ENCODE measurements around the gene LIAS.

The LIAS gene

DNA sequence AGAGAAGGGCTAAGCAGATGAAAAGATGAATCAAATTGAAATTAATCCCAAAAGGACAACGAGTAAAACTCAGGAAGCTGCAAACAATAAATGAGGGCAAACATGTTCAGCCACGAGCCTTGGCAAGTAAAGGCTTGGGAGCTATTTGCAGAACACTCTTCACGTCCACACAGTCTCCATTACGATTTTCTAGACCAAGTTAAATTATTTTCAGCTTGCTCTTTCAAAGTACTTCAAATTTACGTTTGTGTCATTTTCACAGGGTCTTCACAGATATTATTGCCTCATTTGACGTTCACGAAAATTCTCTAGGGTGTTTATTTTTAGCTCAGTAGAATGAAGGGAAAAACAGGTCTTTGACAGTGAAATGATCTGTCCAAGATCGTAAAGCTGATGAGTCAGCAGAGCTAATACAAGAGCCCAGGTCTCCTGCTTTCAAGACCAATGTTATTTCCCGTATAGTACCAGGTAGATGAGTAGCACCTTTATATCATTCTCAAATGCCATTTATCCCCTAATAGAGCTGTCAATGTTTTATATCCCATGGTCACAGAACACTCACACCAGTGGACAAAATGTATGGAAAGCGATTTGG is 31.2 kb upstream of the LIAS start:
- POLR2A ChIA-PET = interaction anchor here (0.7 kb wide), 1 partner anchor 8 kb away, joined by 3 read pairs; no protein-coding TSS in a partner anchor
- CTCF ChIA-PET = interaction anchor here (0.8 to 1.9 kb wide), 5 partner anchors 8 to 14 kb away, joined by 3 to 8 read pairs (median 4); no protein-coding TSS in a partner anchor
- TF ChIP-seq, protein P1, sequence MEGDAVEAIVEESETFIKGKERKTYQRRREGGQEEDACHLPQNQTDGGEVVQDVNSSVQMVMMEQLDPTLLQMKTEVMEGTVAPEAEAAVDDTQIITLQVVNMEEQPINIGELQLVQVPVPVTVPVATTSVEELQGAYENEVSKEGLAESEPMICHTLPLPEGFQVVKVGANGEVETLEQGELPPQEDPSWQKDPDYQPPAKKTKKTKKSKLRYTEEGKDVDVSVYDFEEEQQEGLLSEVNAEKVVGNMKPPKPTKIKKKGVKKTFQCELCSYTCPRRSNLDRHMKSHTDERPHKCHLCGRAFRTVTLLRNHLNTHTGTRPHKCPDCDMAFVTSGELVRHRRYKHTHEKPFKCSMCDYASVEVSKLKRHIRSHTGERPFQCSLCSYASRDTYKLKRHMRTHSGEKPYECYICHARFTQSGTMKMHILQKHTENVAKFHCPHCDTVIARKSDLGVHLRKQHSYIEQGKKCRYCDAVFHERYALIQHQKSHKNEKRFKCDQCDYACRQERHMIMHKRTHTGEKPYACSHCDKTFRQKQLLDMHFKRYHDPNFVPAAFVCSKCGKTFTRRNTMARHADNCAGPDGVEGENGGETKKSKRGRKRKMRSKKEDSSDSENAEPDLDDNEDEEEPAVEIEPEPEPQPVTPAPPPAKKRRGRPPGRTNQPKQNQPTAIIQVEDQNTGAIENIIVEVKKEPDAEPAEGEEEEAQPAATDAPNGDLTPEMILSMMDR (IDR thresholded peaks at IDR 0.05; ENCODE audit: control extremely low read depth, extremely low read depth, low read depth, missing control alignments) = no peak
- DNase-seq (ENCODE audit: extremely low spot score) = no peak

DNA sequence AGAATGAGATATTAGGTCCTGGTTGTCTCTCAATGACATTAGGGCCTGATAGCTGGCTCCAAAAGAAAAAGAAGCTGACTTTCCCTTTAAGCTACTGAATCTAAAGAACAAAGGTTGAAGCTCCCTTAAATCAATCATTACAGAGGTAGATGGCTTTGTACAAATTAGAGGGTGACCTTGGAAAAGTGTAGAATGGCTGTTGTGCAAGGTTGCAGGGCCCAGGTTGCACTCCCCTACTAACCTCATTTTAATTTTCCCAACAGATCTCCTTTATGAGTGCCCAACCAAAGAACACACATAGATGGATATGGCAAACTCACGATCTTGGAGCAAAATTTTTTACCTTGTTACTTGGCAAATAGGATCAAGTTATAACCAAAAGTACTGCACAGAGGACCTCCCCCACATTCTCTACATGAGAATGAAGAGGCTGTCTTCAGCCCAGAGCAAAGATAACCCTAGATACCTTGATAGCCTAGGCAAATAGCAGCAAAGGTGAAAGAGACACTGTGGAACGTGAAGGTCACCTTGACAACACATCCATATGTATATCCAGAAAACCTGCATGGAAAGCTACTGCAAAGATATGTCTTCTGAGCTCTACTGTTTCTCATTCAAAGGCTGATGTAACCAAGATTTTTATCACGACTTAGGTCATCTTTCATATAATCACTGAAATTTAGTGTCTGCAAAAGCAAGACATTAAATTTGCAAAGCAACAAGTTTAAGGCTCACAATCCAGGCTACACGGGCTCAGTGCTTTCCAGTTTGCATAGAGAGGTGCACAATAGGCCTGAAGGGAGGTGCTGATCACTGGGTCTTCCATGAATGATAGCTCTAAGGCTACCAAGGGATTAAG is 29.2 kb upstream of the LIAS start:
- TF ChIP-seq, protein P1 (IDR thresholded peaks at IDR 0.05; ENCODE audit: control extremely low read depth, extremely low read depth, low read depth, missing control alignments) = no peak
- ChIA-PET POLR2A (no interaction called here), CTCF (interaction anchor here (0.7 to 1.5 kb wide), 4 partner anchors 7 to 29 kb away, joined by 3 to 7 read pairs (median 3); no protein-coding TSS in a partner anchor)
- no peak for DNase-seq (ENCODE audit: extremely low spot score)

DNA sequence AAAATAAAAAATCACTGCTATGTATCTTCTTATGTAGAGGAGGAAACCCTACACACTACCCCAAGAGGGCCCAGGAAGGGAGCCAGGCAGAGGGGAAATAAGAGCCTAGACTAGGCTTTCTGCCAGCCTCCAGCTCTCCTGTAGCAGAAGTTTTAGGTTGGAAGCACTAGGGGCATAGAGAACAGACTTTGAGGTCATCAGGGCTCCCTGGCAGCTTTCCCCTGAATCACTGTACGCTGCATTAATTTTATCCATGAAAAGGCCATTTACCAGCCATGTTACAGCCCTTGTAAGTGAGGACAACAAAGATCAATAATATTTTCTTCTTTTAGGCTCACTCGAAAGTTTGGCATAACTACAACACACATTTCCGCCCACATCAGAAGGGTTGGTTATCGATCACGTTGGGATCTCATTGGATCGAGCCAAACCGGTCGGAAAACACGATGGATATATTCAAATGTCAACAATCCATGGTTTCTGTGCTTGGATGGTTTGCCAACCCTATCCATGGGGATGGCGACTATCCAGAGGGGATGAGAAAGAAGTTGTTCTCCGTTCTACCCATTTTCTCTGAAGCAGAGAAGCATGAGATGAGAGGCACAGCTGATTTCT is 24.9 kb upstream of the LIAS start:
- TF ChIP-seq, protein P1 (IDR thresholded peaks at IDR 0.05; ENCODE audit: control extremely low read depth, extremely low read depth, low read depth, missing control alignments) = no peak
- no peak for DNase-seq (ENCODE audit: extremely low spot score)
- POLR2A ChIA-PET = no interaction called here
- CTCF ChIA-PET = no interaction called here

DNA sequence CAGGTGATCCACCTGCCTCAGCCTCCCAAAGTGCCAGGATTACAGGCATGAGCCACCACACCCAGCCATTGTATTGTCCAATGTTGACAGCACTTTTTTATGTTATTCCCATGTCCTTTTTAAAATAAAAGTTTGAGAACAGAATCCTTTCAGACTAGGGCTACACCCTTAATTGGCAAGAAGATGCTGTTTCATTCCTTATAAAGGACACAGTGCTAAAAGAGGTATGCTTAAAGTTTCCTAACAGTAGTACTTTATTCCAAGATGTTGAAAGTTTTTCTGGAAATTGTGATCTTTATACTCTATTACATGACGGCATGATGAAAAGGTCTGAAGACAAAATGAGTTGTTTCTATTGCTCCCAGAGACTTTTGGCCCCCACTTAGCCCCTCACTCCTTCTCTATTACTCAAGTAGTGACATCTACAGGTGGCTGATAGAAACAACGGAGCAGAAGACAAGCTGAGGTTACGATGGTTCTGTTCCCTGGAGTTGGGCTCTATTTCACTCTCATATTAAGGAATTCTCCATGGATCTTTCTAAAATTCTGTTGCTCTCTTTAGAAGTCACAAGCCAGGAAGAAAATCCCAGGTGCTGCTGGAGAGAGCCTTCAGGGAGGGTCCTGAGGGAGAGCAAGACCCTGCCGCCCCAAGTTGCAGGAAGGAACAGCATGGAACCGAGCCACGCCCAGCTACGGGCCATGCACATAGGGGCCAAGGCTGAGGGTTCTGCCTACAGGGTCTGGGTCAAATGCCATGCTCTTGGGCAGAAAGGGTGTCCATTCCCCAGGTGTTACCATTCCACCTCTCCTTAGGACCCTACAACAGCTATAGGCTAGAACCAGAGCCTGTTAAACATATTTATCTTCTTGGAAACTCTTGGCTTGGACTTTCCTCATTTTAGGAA is 22.9 kb upstream of the LIAS start:
- TF ChIP-seq, protein P1 (IDR thresholded peaks at IDR 0.05; ENCODE audit: control extremely low read depth, extremely low read depth, low read depth, missing control alignments) = no peak
- DNase-seq (ENCODE audit: extremely low spot score) = no peak
- CTCF ChIA-PET = interaction anchor here (0.7 to 1.7 kb wide), 5 partner anchors 8 to 28 kb away, joined by 3 to 6 read pairs (median 3); no protein-coding TSS in a partner anchor
- POLR2A ChIA-PET = interaction anchor here (0.6 to 0.8 kb wide), 2 partner anchors 8 to 17 kb away, joined by 3 read pairs; no protein-coding TSS in a partner anchor

DNA sequence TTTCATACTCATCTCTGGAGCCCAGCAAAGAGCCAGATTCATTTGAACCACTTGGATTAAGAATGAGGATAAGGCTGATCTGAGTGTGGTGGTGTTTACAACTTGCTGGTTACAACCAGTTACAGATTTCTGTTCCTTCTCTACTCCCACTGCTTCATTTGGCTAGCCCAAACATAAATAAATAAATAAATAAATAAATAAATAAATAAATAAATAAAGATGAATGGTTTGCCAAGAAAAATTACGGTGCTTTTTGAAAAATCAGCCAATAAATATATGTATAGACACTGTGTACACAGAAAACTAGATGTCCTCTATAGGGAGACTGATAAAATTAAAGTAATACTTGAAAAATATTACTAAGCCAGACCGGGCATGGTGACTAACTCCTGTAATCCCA is 17.3 kb upstream of the LIAS start:
- ChIA-PET CTCF (no interaction called here), POLR2A (no interaction called here)
- no peak for DNase-seq (ENCODE audit: extremely low spot score)
- TF ChIP-seq, protein P1 (IDR thresholded peaks at IDR 0.05; ENCODE audit: control extremely low read depth, extremely low read depth, low read depth, missing control alignments) = no peak

Measured in GM10248 (cell line).